GM21381 (cell line): ENCODE data around the gene KCNT2.
"Not testable (repeated sequence)": the region's sequence is repeated elsewhere in the genome, so short reads cannot be mapped to it uniquely, and the experiment has no call there.

ENCODE experiments used
- ATAC-seq: cut with Tn5 transposase; IDR thresholded peaks from one replicate; pipeline ENCODE4 v1.9.1; 2021; ENCODE audit warnings: mild to moderate bottlenecking, moderate library complexity; ENCODE audit not compliant: unreplicated experiment

KCNT2 gene

DNA sequence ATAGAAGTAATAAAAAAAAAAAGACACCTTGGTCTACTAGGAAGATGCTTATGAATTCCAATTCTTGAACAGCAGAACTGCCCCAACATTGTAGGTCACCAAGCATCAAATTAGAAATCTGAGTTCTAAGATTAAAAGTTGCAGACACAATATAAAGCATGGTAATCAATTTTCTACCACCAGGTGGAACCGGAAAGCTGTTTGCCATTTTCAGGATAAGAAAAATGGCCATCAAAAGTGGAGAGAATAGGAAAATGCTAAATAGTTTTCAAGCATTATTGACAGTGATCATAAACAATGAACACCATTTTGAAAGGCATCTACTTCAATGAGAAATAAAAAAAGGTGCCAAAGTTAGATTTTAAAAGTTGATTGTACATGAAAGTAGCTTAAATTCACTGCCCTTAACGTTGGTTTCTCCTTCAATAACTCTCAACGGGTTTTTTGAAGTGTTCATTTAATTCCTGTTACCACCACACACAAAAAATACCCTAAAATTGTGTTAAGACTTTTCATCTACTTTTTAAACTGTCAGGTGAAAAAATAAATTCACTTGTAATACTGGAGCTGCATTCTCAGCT is 252.9 kb downstream of the KCNT2 start:
- no peak for ATAC-seq

DNA sequence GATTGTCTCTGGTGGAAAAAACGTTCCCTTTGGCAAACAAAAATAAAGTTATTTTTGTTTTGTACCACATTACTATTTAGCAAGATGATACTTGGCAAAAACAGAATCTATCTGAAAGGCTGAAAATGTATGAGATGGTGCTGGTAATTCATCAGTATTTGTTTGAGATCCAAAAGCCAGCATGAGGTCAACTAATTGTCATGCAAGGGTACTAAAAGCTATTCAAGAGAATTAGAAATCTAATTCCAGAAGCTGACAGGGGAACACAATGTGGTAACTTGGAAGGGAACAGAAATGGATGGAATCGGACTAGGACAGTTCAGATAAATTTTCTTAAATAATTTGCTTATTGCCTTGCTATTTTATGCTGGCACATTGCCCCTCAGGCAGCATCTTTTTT is 263.8 kb downstream of the KCNT2 start:
- ATAC-seq: no peak

DNA sequence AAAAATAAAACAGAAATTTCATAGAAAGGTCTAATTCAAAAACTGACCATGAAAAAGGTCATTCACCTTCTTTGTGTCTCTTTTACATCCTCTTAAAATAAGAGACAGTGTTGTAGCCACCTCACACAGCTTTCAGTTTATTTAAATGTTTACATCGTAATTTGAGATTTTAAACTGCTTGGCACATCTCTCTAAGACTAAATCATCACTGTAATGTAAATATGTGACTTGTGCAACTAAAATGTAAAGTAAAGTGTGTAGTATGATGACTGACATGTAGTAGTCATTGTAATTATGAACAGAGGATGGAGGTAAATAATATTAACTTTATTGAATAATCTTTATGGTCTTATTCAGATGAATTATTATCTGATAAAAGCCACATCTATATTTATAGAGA is 283.9 kb downstream of the KCNT2 start:
- no peak for ATAC-seq

DNA sequence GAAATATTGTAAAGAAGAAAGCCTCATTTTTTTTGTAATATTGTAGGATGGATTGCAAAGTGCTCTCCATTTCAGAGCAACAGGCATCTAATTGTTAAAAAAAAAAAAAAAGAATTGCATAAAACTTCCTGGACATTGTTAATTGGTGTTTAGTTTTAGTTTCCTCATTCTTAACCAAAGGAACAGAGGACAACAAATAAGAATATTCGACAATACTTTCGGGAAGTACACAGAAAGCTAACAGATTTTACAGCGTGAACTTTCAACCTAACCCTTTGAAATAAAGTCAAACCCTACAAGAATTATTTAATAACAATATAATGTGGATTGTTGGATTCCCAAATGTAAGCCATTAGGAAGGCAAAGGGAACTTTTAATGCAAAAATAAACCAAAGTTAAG is 284.4 kb downstream of the KCNT2 start:
- no peak for ATAC-seq

DNA sequence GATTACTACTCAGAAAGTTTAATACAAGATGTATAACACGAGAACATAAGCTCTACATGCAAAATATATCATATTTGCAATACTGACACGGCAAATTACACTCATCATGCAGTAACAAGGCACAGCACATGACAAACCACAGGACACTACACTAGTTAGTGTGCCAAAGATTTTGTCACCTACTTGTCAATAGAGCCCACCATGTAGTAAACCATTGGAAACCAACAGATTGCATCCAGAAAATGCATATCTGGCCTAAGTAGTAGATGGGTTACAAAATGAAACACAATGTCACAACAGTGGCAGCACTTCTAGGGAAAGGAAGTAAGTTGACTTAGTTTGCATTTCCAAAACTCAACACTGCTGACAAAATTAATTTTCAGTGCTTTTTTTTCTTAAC is 288.9 kb downstream of the KCNT2 start:
- ATAC-seq: no peak

DNA sequence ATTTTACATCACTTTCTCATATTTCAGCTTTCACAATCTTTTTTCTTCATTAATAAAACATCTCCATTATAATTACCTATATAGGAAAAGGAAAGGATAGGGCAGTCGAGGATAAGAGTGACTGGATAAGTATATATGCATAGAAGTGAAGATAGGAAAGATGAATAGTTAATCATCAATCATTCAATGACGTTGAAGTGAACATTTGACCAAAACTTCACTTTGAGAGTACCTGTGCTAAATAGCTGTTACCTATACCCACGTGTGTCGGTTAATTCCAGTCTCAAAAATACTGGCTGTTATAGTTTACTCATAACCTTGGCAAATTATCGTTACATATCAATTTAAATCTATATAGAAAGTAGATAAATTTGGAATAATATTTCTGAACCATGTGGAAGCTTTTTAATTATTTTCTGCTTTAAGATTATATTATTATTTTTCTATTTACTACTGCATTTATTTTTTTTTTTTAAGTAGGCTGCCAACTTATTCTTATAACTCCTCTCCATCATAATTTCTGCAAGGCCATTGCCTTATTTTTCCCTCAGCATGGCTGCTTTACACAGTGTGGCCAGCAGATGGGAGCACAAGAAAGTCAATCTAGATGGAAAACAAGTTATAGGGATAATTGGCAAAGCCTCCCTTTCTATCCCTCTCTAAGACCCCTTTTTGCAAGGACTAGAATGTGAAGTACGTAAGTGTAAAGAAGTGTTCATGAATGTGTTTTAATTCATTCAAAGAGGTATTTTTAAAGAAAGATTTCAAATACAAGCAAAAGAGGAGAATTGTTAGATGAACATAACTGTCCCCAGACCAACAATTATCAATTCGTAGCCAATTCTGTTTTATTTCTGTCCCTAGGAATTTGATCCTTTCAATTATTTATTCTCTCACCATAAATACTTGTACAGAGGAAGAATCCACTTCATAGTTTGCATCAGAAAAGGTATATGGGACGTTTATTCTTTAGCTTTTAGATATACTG is 290.4 kb downstream of the KCNT2 start:
- ATAC-seq: no peak

DNA sequence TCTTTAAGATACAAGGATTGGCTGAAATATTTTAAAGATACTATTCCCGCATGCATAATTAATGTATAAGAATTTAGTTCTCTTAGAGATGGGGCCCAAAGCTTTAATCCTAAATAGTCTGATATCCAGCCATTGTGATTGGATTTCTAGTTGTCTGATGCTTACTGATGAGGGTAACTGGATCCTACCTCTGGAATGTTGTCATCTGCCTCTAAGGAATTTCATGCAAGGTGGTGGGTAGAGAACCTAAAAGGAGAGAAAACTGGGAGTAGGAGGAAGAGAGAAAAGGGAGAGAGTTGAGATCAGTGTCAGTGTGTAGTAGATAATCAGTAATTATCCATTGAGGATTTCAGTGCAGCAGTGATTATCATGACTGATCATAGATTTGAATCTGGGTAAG is 295.5 kb downstream of the KCNT2 start:
- ATAC-seq: no peak

DNA sequence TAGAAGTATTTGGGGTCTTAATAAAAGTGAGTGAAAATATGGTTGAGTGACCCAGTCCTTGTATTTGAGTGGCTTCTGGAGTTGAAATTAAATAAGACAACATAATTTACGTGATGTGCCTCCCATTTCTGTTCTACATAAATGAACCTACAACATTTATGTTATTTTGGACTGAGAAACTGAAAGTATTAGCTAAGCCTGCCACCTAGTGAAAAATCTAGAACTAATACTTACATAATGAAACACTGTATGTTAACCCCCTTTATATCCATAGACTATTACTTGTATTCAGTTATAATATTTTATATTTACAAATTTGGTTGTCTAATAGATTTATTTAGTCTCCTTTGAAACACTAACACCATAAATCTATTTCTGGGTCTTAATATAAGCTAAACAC is 298.9 kb downstream of the KCNT2 start:
- peak; percentile 64 for ATAC-seq

DNA sequence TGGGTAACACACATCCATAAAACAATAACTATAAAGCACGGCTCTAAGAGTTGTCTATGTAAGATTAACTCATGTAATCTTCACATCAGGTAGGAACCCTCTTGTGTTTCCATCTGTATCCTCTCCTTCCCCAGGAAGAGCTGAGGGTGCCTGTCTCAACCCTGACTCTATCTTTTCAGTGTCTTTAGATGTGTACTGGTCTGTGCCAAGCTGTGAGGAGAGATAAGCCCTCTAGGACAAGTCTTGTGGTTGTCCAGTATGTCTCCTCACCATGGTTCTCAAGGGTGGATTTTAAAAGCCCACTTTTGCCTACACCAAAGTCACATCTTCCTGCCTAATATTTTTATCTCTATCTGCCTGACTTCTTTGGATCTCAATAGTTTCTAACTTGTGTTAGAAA is 300.1 kb downstream of the KCNT2 start:
- no peak for ATAC-seq

DNA sequence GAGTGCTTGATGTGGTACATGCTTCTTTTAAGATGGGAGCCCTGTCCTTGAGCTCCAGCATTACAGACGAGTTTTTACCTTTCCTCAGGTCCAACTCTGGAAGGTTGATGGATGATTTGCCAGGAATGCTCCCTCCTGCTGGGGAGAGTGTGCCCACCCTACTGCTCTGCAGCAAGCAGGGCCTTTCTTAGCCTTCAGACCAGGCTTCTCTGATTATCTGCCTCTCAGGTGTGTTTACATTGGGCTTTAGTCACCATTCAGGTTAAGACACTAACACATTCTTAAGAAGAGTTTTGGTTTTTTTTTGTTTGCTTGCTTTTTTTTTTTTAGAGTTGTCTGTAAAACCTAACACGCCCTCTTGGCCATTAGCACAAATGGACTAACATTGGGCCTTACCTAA is 301.8 kb downstream of the KCNT2 start:
- ATAC-seq: no peak

DNA sequence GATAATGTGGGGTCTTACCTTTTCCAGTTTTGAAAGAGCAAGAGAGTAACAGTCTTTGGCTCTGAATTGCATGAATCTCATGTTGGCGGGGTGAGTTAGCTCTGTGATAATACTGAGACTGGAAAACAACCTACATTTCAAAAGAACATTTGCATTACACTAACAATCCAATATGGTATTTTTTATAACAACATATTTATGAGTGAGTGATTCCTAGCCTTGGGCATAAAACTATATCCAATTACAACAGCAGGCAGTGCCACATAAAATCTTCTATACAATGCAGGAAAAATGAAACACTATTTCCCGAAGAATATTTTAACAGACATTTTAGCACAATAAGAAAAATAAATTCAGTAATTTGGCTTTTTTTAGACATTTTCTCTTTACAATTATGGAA is 303.0 kb downstream of the KCNT2 start:
- ATAC-seq: no peak

DNA sequence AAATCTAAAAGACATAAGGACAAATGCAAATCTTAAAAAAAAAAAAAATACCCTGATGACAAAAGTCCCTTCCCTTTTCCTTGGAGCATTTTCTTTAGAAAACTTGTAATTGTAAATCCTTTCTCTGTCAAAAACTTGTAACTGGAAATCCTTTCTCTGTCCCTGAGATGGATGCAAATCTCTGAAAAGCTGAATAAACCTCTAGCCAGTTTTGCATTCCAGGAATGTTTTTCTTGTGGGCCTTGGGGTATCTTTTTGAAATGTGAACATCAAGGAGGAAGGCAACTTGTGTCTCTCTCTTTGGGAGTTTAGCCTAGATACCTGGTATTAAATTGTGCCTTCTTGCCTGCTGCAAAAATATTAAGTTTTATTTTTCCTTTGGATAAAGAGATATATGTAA is 305.3 kb downstream of the KCNT2 start:
- ATAC-seq: no peak

DNA sequence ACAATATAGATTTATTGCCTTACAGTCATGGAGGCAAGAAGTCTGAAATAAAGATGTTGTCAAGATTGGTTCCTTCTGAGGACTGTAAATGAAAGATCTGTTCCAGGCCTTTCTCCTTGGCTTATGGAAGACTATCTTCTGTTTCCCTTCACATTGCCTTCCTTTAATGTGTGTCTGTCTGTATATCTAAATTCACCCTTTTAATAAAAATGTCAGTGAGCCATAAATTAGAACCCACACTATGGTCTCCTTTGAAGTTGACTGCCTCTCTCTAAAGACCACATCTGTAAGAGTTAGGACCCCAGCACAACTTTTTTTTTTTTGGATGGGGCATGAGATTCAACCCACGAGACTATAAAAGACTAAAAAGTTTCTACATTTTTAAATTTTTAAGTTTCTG is 305.8 kb downstream of the KCNT2 start:
- no peak for ATAC-seq

DNA sequence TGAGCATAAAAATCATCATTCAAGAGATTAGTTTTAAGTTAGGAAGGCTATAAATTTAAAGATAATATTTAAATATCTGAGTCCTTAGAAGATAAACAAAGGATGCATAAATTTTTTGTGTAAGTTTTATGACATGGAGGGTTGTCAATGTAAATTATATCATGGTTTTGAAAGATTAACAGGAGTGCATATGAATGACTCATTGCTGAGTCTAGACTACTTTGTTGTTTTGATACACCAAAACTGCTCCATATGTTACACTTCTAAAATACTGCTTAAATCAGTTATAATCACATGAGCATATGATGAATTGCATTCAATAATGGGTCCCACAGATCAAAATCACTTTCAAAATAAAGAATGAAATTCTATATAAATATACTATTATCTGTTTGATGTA is 312.5 kb downstream of the KCNT2 start:
- ATAC-seq: no peak

DNA sequence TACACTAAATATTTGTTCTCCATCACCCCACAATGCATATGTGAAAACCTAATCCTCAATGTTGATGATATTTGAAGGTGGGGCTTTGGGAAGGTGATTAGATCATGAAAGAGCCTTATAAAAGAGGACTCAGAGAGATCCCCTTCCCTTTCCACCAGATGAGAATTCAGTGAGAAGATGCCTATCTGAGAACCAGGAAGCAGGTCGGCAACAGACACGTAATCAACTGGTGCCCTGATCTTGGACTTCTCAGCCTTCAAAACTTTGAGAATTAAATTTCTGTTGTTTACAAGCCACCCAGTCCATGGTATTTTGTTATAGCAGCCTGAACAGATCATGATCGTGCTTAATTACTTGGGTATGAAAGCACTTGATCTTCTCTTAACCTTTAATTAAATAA is 329.4 kb downstream of the KCNT2 start:
- ATAC-seq: no peak

DNA sequence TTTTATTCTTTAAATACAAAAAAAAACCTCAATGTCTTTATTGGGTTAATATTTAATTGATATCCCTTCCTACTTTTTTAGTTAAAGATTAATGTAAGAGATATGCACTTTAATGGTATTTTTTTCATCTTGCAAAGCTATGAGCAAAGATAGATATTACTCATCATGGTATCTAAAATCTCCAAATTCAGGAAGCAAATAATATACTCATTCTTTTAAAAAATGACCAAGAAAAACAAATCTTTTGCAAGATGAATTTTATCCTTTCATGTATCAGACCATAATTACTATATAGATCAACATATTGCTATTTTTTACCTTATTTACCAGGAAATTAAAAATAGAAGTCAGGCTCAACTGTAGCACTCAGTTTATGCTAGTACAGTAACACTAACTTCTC is 330.4 kb downstream of the KCNT2 start:
- ATAC-seq: no peak

DNA sequence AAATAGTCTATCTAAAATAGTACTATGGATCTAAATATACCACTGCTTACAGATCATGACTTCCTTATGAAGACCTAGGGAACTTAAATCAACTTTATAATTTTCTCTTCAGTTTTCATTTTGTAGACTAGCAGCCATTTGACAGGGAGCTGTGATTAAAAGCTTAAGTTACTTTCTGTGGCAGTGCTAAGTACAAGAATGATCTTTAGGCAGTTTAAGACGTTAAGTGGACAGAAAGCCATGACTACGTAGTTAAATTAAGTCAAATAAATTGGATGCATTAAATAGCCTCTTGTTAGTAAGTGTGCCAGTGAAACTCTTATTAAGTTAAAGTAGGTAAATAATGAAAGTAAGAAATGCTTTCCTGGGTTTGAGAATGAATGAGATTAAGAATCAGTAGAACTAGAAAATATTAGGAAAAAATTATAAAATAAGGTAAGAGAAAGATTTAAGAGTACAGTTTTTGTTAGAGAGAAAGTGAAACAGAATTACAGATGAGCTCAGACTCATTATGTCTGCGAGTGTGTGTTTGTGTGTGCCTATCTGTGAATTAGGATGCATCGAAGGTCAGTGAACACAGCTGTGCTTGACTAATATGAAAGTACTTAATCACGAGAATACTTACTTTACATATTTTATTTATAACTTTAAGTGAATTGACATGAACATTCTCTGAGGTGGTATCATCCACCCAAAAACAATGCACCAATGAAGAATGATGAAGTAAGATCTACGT is 336.9 kb downstream of the KCNT2 start:
- no peak for ATAC-seq

DNA sequence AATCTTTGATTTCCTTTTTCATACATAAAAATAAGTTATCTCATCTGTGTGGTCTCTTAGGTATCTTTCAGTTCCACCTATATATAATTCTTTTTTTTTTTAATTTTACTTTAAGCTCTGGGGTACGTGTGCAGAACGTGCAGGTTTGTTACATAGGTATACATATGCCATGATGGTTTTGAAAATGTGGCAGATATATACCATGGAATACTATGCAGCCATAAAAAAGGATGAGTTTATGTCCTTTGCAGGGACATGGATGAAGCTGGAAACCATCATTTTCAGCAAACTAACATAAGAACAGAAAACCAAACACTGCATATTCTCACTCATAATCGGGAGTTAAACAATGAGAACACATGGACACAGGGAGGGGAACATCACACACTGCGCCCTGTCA is 345.2 kb downstream of the KCNT2 start:
- ATAC-seq: not testable (repeated sequence)

DNA sequence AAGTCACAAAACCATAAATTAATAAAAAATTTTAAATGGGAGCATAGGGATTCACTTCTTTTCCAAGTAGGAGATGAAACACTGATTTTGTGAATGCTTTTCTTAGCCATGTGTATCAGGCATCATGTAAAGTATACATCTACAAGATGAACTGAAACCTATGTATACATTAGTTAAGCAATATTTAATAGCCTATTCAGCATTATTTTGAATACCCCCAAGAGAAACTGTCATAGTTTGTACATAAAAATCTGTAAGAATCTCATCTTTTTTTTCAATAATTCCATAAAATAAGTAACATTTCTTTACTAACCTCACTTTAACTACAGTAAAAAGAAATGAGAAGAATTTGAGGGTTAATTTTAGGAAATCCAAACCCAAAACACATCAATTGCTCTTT is 348.0 kb downstream of the KCNT2 start:
- no peak for ATAC-seq

DNA sequence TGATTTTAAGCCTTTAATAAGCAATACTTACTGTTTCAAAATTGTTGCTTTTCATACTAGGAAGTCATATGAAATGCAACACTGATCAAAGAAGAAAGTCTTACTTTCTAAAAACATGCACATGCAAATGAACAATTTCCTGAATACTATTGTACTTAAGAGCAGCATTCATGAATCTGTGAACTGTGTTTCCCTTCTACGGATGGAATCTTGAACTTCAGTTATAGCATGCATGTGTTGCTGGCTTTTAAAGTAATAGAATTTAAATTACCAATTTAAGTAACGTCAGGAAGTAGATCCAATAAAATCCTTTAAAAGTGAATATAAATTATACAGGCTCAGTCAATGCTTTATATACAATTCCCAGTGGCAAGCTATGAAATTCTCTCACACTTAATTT is 348.9 kb downstream of the KCNT2 start:
- ATAC-seq: no peak

DNA sequence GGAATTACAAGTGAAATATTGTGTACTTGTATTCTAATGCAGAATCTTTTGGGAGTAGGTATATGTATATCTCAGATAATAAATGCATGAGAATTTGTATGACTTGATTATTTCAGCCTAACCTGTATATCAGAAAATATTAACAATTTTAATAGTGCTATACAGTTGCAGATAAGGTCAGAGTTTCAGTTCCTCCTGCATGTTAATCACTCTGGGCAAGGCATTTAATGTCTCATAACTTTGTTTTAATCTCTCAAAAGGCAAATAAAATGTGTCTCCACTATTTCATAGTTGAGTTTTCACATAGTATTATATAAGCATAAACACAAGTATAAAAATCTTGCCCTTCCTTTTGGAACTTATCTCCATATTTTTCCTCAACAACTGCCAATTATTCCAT is 352.5 kb downstream of the KCNT2 start:
- no peak for ATAC-seq

DNA sequence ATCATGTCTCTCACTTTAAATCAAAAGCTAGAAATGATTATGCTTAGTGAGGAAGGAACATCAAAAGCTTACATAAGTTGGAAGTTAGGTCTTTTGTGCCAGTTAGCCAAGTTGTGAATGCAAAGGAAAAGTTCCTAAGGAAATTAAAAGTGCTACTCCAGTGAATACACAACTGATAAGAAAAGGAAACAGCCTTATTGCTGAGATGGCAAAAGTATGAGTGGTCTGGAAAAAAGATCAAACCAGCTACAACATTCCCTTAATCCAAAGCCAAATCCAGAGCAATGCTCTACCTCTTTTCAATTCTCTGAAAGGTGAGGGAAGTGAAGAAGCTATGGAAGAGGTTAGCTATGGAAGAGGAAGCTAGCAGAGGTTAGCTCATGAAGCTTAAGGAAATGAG is 378.7 kb downstream of the KCNT2 start:
- no peak for ATAC-seq
